Measurements from ENCODE around the gene KCND2.
"Not testable (repeated sequence)": the region's sequence is repeated elsewhere in the genome, so short reads cannot be mapped to it uniquely, and the experiment has no call there.

Gene KCND2

GRCh38 chr7:120740348-120740747 is 467.4 kb downstream of the KCND2 start:
- H3K9ac ChIP-seq (ENCODE audit: low read depth, low read length) = no peak overlapping the region
- H3K27me3 ChIP-seq (ENCODE audit: control insufficient read depth, insufficient read depth, low read length) = no peaks in the 10 kb centered on the region
- H3K4me1 ChIP-seq (ENCODE audit: control insufficient read depth, insufficient read depth, low read length) = peaks cover 17% of the 10 kb centered on the region
- H3K36me3 ChIP-seq (ENCODE audit: control insufficient read depth, insufficient read depth, low read length) = no peaks in the 10 kb centered on the region
- H3K9me3 ChIP-seq (ENCODE audit: control insufficient read depth, insufficient read depth, low read length) = no peaks in the 10 kb centered on the region
- no peak overlapping the region for H3K4me3 ChIP-seq (ENCODE audit: low read depth, low read length)

DNA sequence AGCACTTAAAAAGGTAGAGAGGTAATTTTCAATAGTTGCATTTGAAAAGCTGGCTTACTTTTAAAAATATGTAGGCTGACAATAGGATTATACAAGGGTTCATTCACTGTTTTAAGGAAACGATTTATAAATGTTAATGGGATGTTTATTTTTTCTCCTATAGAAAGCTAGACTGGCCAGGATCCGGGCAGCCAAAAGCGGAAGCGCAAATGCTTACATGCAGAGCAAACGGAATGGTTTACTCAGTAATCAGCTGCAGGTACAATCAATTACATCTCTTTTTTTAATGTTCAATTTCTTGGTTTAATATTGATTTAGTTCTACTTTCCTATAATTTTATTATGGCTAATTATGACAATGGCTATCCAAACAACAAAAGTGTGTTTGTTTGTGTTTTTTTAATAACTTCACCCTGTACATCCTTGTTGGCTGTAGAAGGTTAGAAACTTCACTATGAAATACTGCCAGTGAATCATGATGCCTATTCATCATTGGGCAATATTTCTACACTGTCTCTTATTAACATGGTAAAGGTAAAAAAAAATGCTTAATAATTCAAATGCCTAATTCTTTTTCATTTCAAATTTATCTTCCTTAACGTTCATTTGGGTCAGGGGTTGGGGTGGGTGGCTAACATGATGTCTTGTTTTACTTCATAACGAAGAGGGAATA is 468.5 kb downstream of the KCND2 start:
- no peaks in the 10 kb centered on the region for H3K36me3 ChIP-seq (ENCODE audit: control insufficient read depth, insufficient read depth, low read length)
- H3K9ac ChIP-seq (ENCODE audit: low read depth, low read length) = no peak overlapping the region
- no peaks in the 10 kb centered on the region for H3K27me3 ChIP-seq (ENCODE audit: control insufficient read depth, insufficient read depth, low read length)

GRCh38 chr7:120742372-120742771 is 469.4 kb downstream of the KCND2 start:
- H3K9ac ChIP-seq (ENCODE audit: low read depth, low read length) = no peak overlapping the region
- peaks cover 17% of the 10 kb centered on the region for H3K4me1 ChIP-seq (ENCODE audit: control insufficient read depth, insufficient read depth, low read length)
- no peaks in the 10 kb centered on the region for H3K27me3 ChIP-seq (ENCODE audit: control insufficient read depth, insufficient read depth, low read length)
- H3K4me3 ChIP-seq (ENCODE audit: low read depth, low read length) = no peak overlapping the region
- H3K36me3 ChIP-seq (ENCODE audit: control insufficient read depth, insufficient read depth, low read length) = no peaks in the 10 kb centered on the region
- H3K9me3 ChIP-seq (ENCODE audit: control insufficient read depth, insufficient read depth, low read length) = no peaks in the 10 kb centered on the region

More for the DNA sequence above, 468.5 kb downstream of the KCND2 start:
- Histone ChIP-seq H3K4me1 (ENCODE audit: control insufficient read depth, insufficient read depth, low read length) (peaks cover 17% of the 10 kb centered on the region), H3K4me3 (ENCODE audit: low read depth, low read length) (no peak overlapping the region), H3K9me3 (ENCODE audit: control insufficient read depth, insufficient read depth, low read length) (no peaks in the 10 kb centered on the region)

GRCh38 chr7:120743128-120743527 is 470.2 kb downstream of the KCND2 start:
- Histone ChIP-seq H3K27me3 (ENCODE audit: control insufficient read depth, insufficient read depth, low read length) (no peaks in the 10 kb centered on the region), H3K4me1 (ENCODE audit: control insufficient read depth, insufficient read depth, low read length) (peaks cover 16% of the 10 kb centered on the region), H3K9ac (ENCODE audit: low read depth, low read length) (no peak overlapping the region), H3K9me3 (ENCODE audit: control insufficient read depth, insufficient read depth, low read length) (no peaks in the 10 kb centered on the region), H3K4me3 (ENCODE audit: low read depth, low read length) (no peak overlapping the region), H3K36me3 (ENCODE audit: control insufficient read depth, insufficient read depth, low read length) (no peaks in the 10 kb centered on the region)

DNA sequence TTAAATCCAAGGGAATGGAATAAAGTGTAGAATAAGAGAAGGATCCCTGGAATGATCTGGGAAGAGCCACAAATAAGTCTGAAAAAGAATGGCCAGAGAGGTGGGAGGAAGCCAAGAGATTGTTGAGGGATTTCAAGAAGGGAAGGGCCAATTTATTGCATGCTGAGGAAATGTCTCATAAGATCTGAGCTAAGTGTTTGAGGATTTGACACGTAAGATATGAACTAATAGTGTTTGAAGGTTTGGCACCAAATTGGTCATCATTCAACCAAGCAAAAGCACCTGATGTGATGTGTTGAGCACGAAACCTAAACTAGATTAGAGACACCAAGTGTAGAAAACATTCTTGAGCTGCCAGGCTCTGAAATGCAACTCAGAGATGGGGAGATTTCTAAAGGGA is 487.1 kb downstream of the KCND2 start:
- Histone ChIP-seq H3K4me3 (ENCODE audit: low read depth, low read length) (no peak overlapping the region), H3K9ac (ENCODE audit: low read depth, low read length) (no peak overlapping the region)

DNA sequence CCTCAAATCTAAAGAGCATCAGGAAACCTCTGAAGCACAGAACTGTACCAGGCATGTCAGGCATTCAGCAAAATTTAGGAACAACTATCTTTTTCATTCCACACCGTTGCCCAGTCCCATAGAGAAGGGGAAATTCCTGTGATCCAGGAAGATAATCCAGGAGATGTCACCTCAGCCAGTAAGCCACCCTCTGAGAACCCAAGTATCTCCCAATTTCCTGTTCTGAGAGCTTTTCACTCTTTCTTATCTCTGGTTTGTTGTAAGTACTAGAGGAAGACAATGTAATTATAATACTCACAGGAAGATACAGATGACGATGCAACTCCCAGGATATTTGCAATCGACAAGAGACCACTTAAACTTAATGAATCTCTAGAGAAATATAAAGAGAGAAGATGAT is 487.9 kb downstream of the KCND2 start:
- no peak overlapping the region for H3K4me3 ChIP-seq (ENCODE audit: low read depth, low read length)
- no peaks in the 10 kb centered on the region for H3K36me3 ChIP-seq (ENCODE audit: control insufficient read depth, insufficient read depth, low read length)
- no peak overlapping the region for H3K9ac ChIP-seq (ENCODE audit: low read depth, low read length)
- no peaks in the 10 kb centered on the region for H3K27me3 ChIP-seq (ENCODE audit: control insufficient read depth, insufficient read depth, low read length)
- no peaks in the 10 kb centered on the region for H3K9me3 ChIP-seq (ENCODE audit: control insufficient read depth, insufficient read depth, low read length)
- no peaks in the 10 kb centered on the region for H3K4me1 ChIP-seq (ENCODE audit: control insufficient read depth, insufficient read depth, low read length)

More for the DNA sequence above, 487.1 kb downstream of the KCND2 start:
- Histone ChIP-seq H3K36me3 (ENCODE audit: control insufficient read depth, insufficient read depth, low read length) (no peaks in the 10 kb centered on the region), H3K27me3 (ENCODE audit: control insufficient read depth, insufficient read depth, low read length) (no peaks in the 10 kb centered on the region), H3K4me1 (ENCODE audit: control insufficient read depth, insufficient read depth, low read length) (no peaks in the 10 kb centered on the region), H3K9me3 (ENCODE audit: control insufficient read depth, insufficient read depth, low read length) (no peaks in the 10 kb centered on the region)

- Histone ChIP-seq H3K36me3 (ENCODE audit: control insufficient read depth, insufficient read depth, low read length) (no peaks in the 10 kb centered on the region), H3K9me3 (ENCODE audit: control insufficient read depth, insufficient read depth, low read length) (no peaks in the 10 kb centered on the region), H3K4me3 (ENCODE audit: low read depth, low read length) (no peak overlapping the region), H3K9ac (ENCODE audit: low read depth, low read length) (no peak overlapping the region), H3K4me1 (ENCODE audit: control insufficient read depth, insufficient read depth, low read length) (no peaks in the 10 kb centered on the region), H3K27me3 (ENCODE audit: control insufficient read depth, insufficient read depth, low read length) (no peaks in the 10 kb centered on the region)
Measured at GRCh38 chr7:120770206-120770605, 497.2 kb downstream of the KCND2 start.

DNA sequence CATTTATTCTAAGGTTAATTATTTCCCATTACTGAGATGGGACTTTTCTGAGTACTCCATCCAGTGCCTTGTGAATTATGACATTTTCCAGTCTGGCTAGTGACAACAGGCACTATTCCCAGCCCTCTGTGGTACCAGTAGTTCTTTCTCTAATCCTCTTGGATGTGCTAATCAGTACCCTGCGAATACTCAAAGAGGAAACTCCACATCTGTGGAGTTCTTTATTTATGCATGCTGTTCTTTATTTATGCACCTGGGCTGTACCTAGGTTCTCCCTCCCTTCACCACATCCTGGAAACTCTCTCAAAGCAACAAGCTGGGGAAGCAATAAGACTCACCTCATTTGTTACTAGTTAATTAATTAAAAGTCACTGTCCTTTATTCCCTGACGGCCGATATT is 501.5 kb downstream of the KCND2 start:
- Histone ChIP-seq H3K9me3 (ENCODE audit: control insufficient read depth, insufficient read depth, low read length) (no peaks in the 10 kb centered on the region), H3K4me1 (ENCODE audit: control insufficient read depth, insufficient read depth, low read length) (no peaks in the 10 kb centered on the region), H3K4me3 (ENCODE audit: low read depth, low read length) (no peak overlapping the region), H3K9ac (ENCODE audit: low read depth, low read length) (no peak overlapping the region), H3K36me3 (ENCODE audit: control insufficient read depth, insufficient read depth, low read length) (no peaks in the 10 kb centered on the region), H3K27me3 (ENCODE audit: control insufficient read depth, insufficient read depth, low read length) (no peaks in the 10 kb centered on the region)

- H3K36me3 ChIP-seq (ENCODE audit: control insufficient read depth, insufficient read depth, low read length) = no peaks in the 10 kb centered on the region
- H3K27me3 ChIP-seq (ENCODE audit: control insufficient read depth, insufficient read depth, low read length) = no peaks in the 10 kb centered on the region
Measured at GRCh38 chr7:120775755-120776154, 502.8 kb downstream of the KCND2 start.

GRCh38 chr7:120779078-120779477 is 506.1 kb downstream of the KCND2 start:
- not testable (repeated sequence) for H3K36me3 ChIP-seq (ENCODE audit: control insufficient read depth, insufficient read depth, low read length); H3K4me1 ChIP-seq (ENCODE audit: control insufficient read depth, insufficient read depth, low read length); H3K9me3 ChIP-seq (ENCODE audit: control insufficient read depth, insufficient read depth, low read length); H3K9ac ChIP-seq (ENCODE audit: low read depth, low read length); H3K27me3 ChIP-seq (ENCODE audit: control insufficient read depth, insufficient read depth, low read length); H3K4me3 ChIP-seq (ENCODE audit: low read depth, low read length)

More at GRCh38 chr7:120775755-120776154, 502.8 kb downstream of the KCND2 start:
- Histone ChIP-seq H3K4me1 (ENCODE audit: control insufficient read depth, insufficient read depth, low read length) (no peaks in the 10 kb centered on the region), H3K9ac (ENCODE audit: low read depth, low read length) (no peak overlapping the region), H3K4me3 (ENCODE audit: low read depth, low read length) (no peak overlapping the region), H3K9me3 (ENCODE audit: control insufficient read depth, insufficient read depth, low read length) (no peaks in the 10 kb centered on the region)

DNA sequence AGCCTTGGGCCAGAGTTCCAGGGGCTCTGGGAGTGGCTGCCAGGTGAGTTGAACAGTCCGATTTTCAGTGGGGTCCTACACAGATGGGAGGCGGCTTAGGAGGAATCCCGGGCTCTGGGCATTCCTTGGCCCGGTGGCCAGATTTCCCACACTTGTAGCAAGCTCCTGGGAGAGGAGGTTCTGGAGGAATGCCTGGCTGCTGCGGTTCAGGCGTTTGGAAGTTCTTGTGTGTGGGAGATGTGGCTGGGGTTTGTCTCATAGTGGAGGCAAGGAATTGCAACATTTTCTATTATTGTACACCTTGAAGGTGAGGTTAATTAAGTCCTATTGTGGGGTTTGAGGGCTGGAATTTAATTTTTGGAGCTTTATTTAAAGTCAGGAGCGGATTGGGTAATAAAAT is 507.5 kb downstream of the KCND2 start:
- not testable (repeated sequence) for H3K9me3 ChIP-seq (ENCODE audit: control insufficient read depth, insufficient read depth, low read length); H3K4me1 ChIP-seq (ENCODE audit: control insufficient read depth, insufficient read depth, low read length); H3K9ac ChIP-seq (ENCODE audit: low read depth, low read length); H3K27me3 ChIP-seq (ENCODE audit: control insufficient read depth, insufficient read depth, low read length); H3K36me3 ChIP-seq (ENCODE audit: control insufficient read depth, insufficient read depth, low read length); H3K4me3 ChIP-seq (ENCODE audit: low read depth, low read length)

DNA sequence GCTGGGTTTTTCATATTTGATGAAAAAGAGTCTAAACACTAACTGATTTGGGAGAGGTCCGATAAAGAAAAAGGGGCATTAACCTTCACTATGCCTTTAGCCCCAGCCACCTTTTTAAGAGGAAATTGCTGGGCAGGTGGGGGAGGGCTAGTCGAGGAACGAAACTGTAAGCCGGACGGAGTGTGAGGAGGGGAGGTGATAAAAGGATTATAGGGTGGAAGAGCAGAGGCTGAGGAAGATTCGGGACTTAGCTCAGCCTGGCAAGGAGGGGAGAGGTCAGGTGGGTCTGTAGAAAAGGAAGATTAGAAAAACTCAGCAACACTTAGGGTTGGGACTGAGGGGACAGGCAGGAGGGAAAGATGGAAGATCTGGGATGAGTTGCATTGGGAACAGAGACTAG is 508.0 kb downstream of the KCND2 start:
- H3K36me3 ChIP-seq (ENCODE audit: control insufficient read depth, insufficient read depth, low read length) = no peaks in the 10 kb centered on the region
- H3K27me3 ChIP-seq (ENCODE audit: control insufficient read depth, insufficient read depth, low read length) = no peaks in the 10 kb centered on the region
- H3K9ac ChIP-seq (ENCODE audit: low read depth, low read length) = no peak overlapping the region
- H3K4me3 ChIP-seq (ENCODE audit: low read depth, low read length) = no peak overlapping the region
- H3K9me3 ChIP-seq (ENCODE audit: control insufficient read depth, insufficient read depth, low read length) = no peaks in the 10 kb centered on the region
- peaks cover 7% of the 10 kb centered on the region for H3K4me1 ChIP-seq (ENCODE audit: control insufficient read depth, insufficient read depth, low read length)

All from iPS-15b (cell line).